Panc1 (cell line): ENCODE measurements around the gene UNC93B1. TPM values are rescaled to one million over a fixed set of nuclear protein-coding genes. Genes with fewer than 3 reads are reported as not detected.

Experiments
- ATAC-seq: fragments of 200-7000 bp; cut with Tn5 transposase; 2 replicates; pipeline ENCODE4 v1.9.1; 2020; ENCODE audit warnings: mild to moderate bottlenecking, moderate library complexity
- BruUV-seq: library from RNA; stranded (reverse); fragments of 400-500 nt; replicated peaks from 2 replicates; lab custom pipeline; 2021; lab: Mats Ljungman, UMichigan
- CTCF ChIA-PET: fragments of 300-600 bp; sonication (Branson Sonifier 250); formaldehyde crosslinking; loops from one replicate; lab custom pipeline; 2022; ENCODE audit warnings: antibody characterized with exemption; lab: Charles Lee
- POLR2A ChIA-PET: fragments of 300-600 bp; sonication (Branson Sonifier 250); formaldehyde crosslinking; loops from one replicate; lab custom pipeline; 2022; ENCODE audit warnings: antibody characterized with exemption; lab: Charles Lee
- DNase-seq: peaks from one replicate; pipeline ENCODE4 v3.0.0-alpha.2; 2010; ENCODE audit warnings: low read depth, low spot score
- H3K27ac ChIP-seq: 2 replicates; pipeline ENCODE4 v1.5.1; 2011; ENCODE audit warnings: mild to moderate bottlenecking, low read length, inconsistent platforms
- H3K27me3 ChIP-seq: fragments of 200-500 bp; sonication (Bioruptor generic); 2 replicates; pipeline ENCODE4 v1.6.0; 2014; ENCODE audit warnings: low read length, inconsistent platforms; ENCODE audit not compliant: control insufficient read depth, insufficient read depth
- H3K36me3 ChIP-seq: fragments of 200-500 bp; sonication (Bioruptor generic); 2 replicates; pipeline ENCODE4 v1.5.1; 2014; ENCODE audit warnings: inconsistent platforms, mild to moderate bottlenecking, low read length, moderate library complexity; ENCODE audit not compliant: control insufficient read depth, insufficient read depth
- H3K4me1 ChIP-seq: 2 replicates; pipeline ENCODE4 v1.5.1; 2011; ENCODE audit warnings: inconsistent platforms, mild to moderate bottlenecking, low read length, moderate library complexity; ENCODE audit not compliant: control insufficient read depth, insufficient read depth
- H3K4me3 ChIP-seq, 2 experiments: 2 replicates each; pipeline ENCODE4 v1.5.1; 2011 to 2012; ENCODE audit warnings: low read depth in 2 of 2, low read length in 2 of 2, mild to moderate bottlenecking in 2 of 2, inconsistent platforms in 1 of 2, moderate library complexity in 1 of 2
- H3K9me3 ChIP-seq: fragments of 200-500 bp; sonication (Bioruptor generic); 2 replicates; pipeline ENCODE4 v1.5.1; 2014; ENCODE audit warnings: low read depth, mild to moderate bottlenecking, inconsistent platforms, low read length, moderate library complexity; ENCODE audit not compliant: control insufficient read depth, insufficient read depth
- CTCF ChIP-seq: fragments of 450-650 bp; IDR thresholded peaks from 2 replicates; pipeline ENCODE4 v1.5.1; 2017; ENCODE audit warnings: mild to moderate bottlenecking
- POLR2AphosphoS5 ChIP-seq: IDR thresholded peaks from 2 replicates; pipeline ENCODE4 v1.6.1; 2012; ENCODE audit warnings: mild to moderate bottlenecking, low read depth, low read length, moderate library complexity
- REST ChIP-seq, 2 experiments: IDR thresholded peaks; 2 replicates each; pipeline ENCODE4 v1.6.1; 2011 to 2012; ENCODE audit warnings: low read depth in 2 of 2, control low read depth in 1 of 2, low read length in 1 of 2, mild to moderate bottlenecking in 1 of 2, moderate library complexity in 1 of 2; ENCODE audit not compliant: insufficient read depth in 1 of 2
- SIN3A ChIP-seq: IDR thresholded peaks from 2 replicates; pipeline ENCODE4 v1.6.1; 2012; ENCODE audit warnings: low read depth, mild to moderate bottlenecking, low read length, moderate library complexity, borderline replicate concordance; ENCODE audit not compliant: insufficient read depth
- TCF7L2 ChIP-seq: IDR thresholded peaks from 2 replicates; pipeline ENCODE4 v1.6.1; 2011; ENCODE audit warnings: mild to moderate bottlenecking, low read depth, low read length, inconsistent platforms
- in situ Hi-C: cut with HindIII; loops from 2 replicates; pipeline ENCODE4 v1.10.0; 2016; ENCODE audit warnings: low sequenced_read_pairs, low pct_unique_long_range_greater_than_20kb
- intact Hi-C: fragments of 100-400 bp; cut with micrococcal nuclease; formaldehyde crosslinking; loops from one replicate; pipeline ENCODE4 v1.10.0; 2022; ENCODE audit not compliant: unreplicated experiment
- total RNA-seq: library from RNA; stranded (reverse); gene quantifications from one replicate; pipeline ENCODE4 v1.2.1, GENCODE V29; 2021; ENCODE audit not compliant: unreplicated experiment

The UNC93B1 gene
- total RNA-seq, 1 experiment from 2014 or later = 54.1 TPM

- no peaks in the 10 kb centered on the region for H3K27me3 ChIP-seq
- H3K27ac ChIP-seq = peak overlapping the region; percentile 94
- intact Hi-C loops = no loop called here
- no peak for TF ChIP-seq REST (IDR thresholded peaks at IDR 0.05; ENCODE audit: insufficient read depth in 1 of 2, low read depth in 2 of 2, low read length in 1 of 2)
- TF ChIP-seq CTCF = no peak
- no peak for TF ChIP-seq SIN3A
- no peak for TF ChIP-seq POLR2AphosphoS5
- TF ChIP-seq TCF7L2 = no peak
- peaks cover 33% of the 10 kb centered on the region for H3K4me1 ChIP-seq
- H3K36me3 ChIP-seq = peaks cover 5% of the 10 kb centered on the region; the same call in 1 of the 2 replicates
- no peaks in the 10 kb centered on the region for H3K9me3 ChIP-seq
- in situ Hi-C loops = no loop called here
- POLR2A ChIA-PET = interaction anchor here (0.6 kb wide), 1 partner anchor 154 kb away, joined by 3 read pairs; no protein-coding TSS in a partner anchor
- CTCF ChIA-PET = no interaction called here
- ATAC-seq (peak; percentile 39), DNase-seq (no peak)
- H3K4me3 ChIP-seq = peak overlapping the region; percentile 72 to 92
- no TSS peak for BruUV-seq
Observed at GRCh38 chr11:68038226-68038717, 34.4 kb upstream of the UNC93B1 start.

- in situ Hi-C loops (no loop called here), intact Hi-C loops (no loop called here)
- H3K27ac ChIP-seq = peak overlapping the region; percentile 94
- DNase-seq (no peak), ATAC-seq (no peak)
- no peak for TF ChIP-seq TCF7L2
- no peak for TF ChIP-seq SIN3A
- TF ChIP-seq REST (IDR thresholded peaks at IDR 0.05; ENCODE audit: insufficient read depth in 1 of 2, low read depth in 2 of 2, low read length in 1 of 2) = no peak
- no peak; the same call in none of the 2 replicates for TF ChIP-seq POLR2AphosphoS5
- TF ChIP-seq CTCF = no peak
- BruUV-seq = no TSS peak
- peaks cover 5% of the 10 kb centered on the region; the same call in 1 of the 2 replicates for H3K36me3 ChIP-seq
- H3K4me1 ChIP-seq = peaks cover 33% of the 10 kb centered on the region
- no peak overlapping the region for H3K4me3 ChIP-seq
- H3K9me3 ChIP-seq = no peaks in the 10 kb centered on the region
- no peaks in the 10 kb centered on the region for H3K27me3 ChIP-seq
- ChIA-PET POLR2A (interaction anchor here (1.0 kb wide), 1 partner anchor 9 kb away, joined by 6 read pairs; no protein-coding TSS in a partner anchor), CTCF (interaction anchor here (1.0 kb wide), 1 partner anchor 17 kb away, joined by 3 read pairs; no protein-coding TSS in a partner anchor)
Observed at GRCh38 chr11:68037411-68038225, 33.7 kb upstream of the UNC93B1 start.
